ENCODE data around the gene IHH.

IHH gene

GRCh38 chr2:219087361-219087760 is 26.6 kb upstream of the IHH start:
- Histone ChIP-seq H3K4me3 (ENCODE audit: low read length) (no peak overlapping the region), H3K36me3 (ENCODE audit: control insufficient read depth, insufficient read depth, low read length) (no peaks in the 10 kb centered on the region), H3K27me3 (ENCODE audit: control insufficient read depth, insufficient read depth, low read length) (no peaks in the 10 kb centered on the region), H3K27ac (ENCODE audit: low read depth, low read length) (no peak overlapping the region), H3K4me1 (ENCODE audit: control insufficient read depth, insufficient read depth, low read length) (no peaks in the 10 kb centered on the region), H3K9ac (ENCODE audit: low read length) (no peak overlapping the region)

GRCh38 chr2:219086196-219086595 is 25.5 kb upstream of the IHH start:
- no peak overlapping the region for H3K9ac ChIP-seq (ENCODE audit: low read length)
- H3K27me3 ChIP-seq (ENCODE audit: control insufficient read depth, insufficient read depth, low read length), result no peaks in the 10 kb centered on the region
- H3K4me3 ChIP-seq (ENCODE audit: low read length), result no peak overlapping the region
- no peaks in the 10 kb centered on the region for H3K4me1 ChIP-seq (ENCODE audit: control insufficient read depth, insufficient read depth, low read length)
- no peak overlapping the region for H3K27ac ChIP-seq (ENCODE audit: low read depth, low read length)
- H3K36me3 ChIP-seq (ENCODE audit: control insufficient read depth, insufficient read depth, low read length), result no peaks in the 10 kb centered on the region

- Histone ChIP-seq H3K36me3 (ENCODE audit: control insufficient read depth, insufficient read depth, low read length) (no peaks in the 10 kb centered on the region), H3K27ac (ENCODE audit: low read depth, low read length) (no peak overlapping the region), H3K27me3 (ENCODE audit: control insufficient read depth, insufficient read depth, low read length) (no peaks in the 10 kb centered on the region)
Observed at GRCh38 chr2:219084791-219085190, 24.1 kb upstream of the IHH start.

GRCh38 chr2:219082332-219082958 is 21.7 kb upstream of the IHH start:
- Histone ChIP-seq H3K36me3 (ENCODE audit: control insufficient read depth, insufficient read depth, low read length) (no peaks in the 10 kb centered on the region), H3K27me3 (ENCODE audit: control insufficient read depth, insufficient read depth, low read length) (no peaks in the 10 kb centered on the region), H3K4me1 (ENCODE audit: control insufficient read depth, insufficient read depth, low read length) (no peaks in the 10 kb centered on the region), H3K9ac (ENCODE audit: low read length) (no peak overlapping the region), H3K27ac (ENCODE audit: low read depth, low read length) (no peak overlapping the region), H3K4me3 (ENCODE audit: low read length) (no peak overlapping the region)

More at GRCh38 chr2:219084791-219085190, 24.1 kb upstream of the IHH start:
- no peak overlapping the region for H3K4me3 ChIP-seq (ENCODE audit: low read length)
- no peaks in the 10 kb centered on the region for H3K4me1 ChIP-seq (ENCODE audit: control insufficient read depth, insufficient read depth, low read length)
- no peak overlapping the region for H3K9ac ChIP-seq (ENCODE audit: low read length)

GRCh38 chr2:219081701-219082331 is 21.1 kb upstream of the IHH start:
- Histone ChIP-seq H3K27me3 (ENCODE audit: control insufficient read depth, insufficient read depth, low read length) (no peaks in the 10 kb centered on the region), H3K9ac (ENCODE audit: low read length) (no peak overlapping the region), H3K4me3 (ENCODE audit: low read length) (no peak overlapping the region), H3K36me3 (ENCODE audit: control insufficient read depth, insufficient read depth, low read length) (peaks cover 6% of the 10 kb centered on the region), H3K27ac (ENCODE audit: low read depth, low read length) (no peak overlapping the region), H3K4me1 (ENCODE audit: control insufficient read depth, insufficient read depth, low read length) (no peaks in the 10 kb centered on the region)

DNA sequence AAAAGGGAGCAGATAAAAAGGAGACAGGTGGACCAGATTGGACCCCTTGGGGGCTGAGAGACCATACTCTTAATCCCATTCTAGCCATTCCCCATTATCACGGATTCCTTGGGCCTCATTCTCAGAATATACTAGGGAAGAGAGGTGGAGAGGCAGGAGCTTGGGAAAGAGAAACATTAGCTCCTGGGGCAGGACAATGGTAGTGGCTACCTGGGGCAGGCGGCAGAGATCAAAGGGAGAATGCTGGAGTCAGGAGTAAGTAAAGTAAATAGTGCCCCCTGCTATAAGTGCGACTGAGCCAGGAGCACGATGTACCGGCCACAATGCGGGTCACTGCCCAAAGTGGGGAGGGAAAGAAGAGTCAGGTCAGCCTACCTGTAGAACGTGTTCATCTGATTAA is 20.4 kb upstream of the IHH start:
- no peaks in the 10 kb centered on the region for H3K27me3 ChIP-seq (ENCODE audit: control insufficient read depth, insufficient read depth, low read length)
- H3K27ac ChIP-seq (ENCODE audit: low read depth, low read length), result no peak overlapping the region
- H3K9ac ChIP-seq (ENCODE audit: low read length), result no peak overlapping the region
- peaks cover 8% of the 10 kb centered on the region for H3K36me3 ChIP-seq (ENCODE audit: control insufficient read depth, insufficient read depth, low read length)
- no peak overlapping the region for H3K4me3 ChIP-seq (ENCODE audit: low read length)
- H3K4me1 ChIP-seq (ENCODE audit: control insufficient read depth, insufficient read depth, low read length), result no peaks in the 10 kb centered on the region

GRCh38 chr2:219079417-219079816 is 18.7 kb upstream of the IHH start:
- Histone ChIP-seq H3K4me3 (ENCODE audit: low read length) (no peak overlapping the region), H3K9ac (ENCODE audit: low read length) (no peak overlapping the region), H3K4me1 (ENCODE audit: control insufficient read depth, insufficient read depth, low read length) (no peaks in the 10 kb centered on the region), H3K27ac (ENCODE audit: low read depth, low read length) (no peak overlapping the region), H3K27me3 (ENCODE audit: control insufficient read depth, insufficient read depth, low read length) (no peaks in the 10 kb centered on the region), H3K36me3 (ENCODE audit: control insufficient read depth, insufficient read depth, low read length) (peaks cover 11% of the 10 kb centered on the region)

DNA sequence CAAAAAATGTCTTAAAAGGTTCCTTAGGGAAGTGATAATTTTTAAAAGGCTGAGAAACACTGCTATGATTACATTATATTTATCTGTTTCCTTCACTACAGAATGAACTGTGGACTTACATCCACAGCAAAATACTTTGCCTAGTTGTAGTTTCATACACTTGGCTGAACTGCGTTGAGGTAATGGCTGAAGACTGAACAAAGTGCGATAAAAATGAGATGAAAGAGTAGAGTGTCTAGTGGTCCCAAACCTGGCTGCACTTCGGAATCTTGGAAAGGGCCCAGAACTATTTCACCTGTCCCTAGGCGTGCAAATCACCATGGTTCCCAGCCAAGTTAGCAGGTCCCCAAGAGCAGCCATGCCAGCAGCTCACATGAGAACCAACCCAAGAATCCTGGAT is 18.2 kb upstream of the IHH start:
- no peak overlapping the region for H3K27ac ChIP-seq (ENCODE audit: low read depth, low read length)
- H3K27me3 ChIP-seq (ENCODE audit: control insufficient read depth, insufficient read depth, low read length), result no peaks in the 10 kb centered on the region
- no peaks in the 10 kb centered on the region for H3K4me1 ChIP-seq (ENCODE audit: control insufficient read depth, insufficient read depth, low read length)
- H3K36me3 ChIP-seq (ENCODE audit: control insufficient read depth, insufficient read depth, low read length), result peaks cover 11% of the 10 kb centered on the region
- no peak overlapping the region for H3K4me3 ChIP-seq (ENCODE audit: low read length)
- no peak overlapping the region for H3K9ac ChIP-seq (ENCODE audit: low read length)

GRCh38 chr2:219078126-219078525 is 17.4 kb upstream of the IHH start:
- no peak overlapping the region for H3K4me3 ChIP-seq (ENCODE audit: low read length)
- H3K9ac ChIP-seq (ENCODE audit: low read length), result no peak overlapping the region
- no peaks in the 10 kb centered on the region for H3K4me1 ChIP-seq (ENCODE audit: control insufficient read depth, insufficient read depth, low read length)
- H3K27ac ChIP-seq (ENCODE audit: low read depth, low read length), result no peak overlapping the region
- no peaks in the 10 kb centered on the region for H3K27me3 ChIP-seq (ENCODE audit: control insufficient read depth, insufficient read depth, low read length)
- peaks cover 11% of the 10 kb centered on the region for H3K36me3 ChIP-seq (ENCODE audit: control insufficient read depth, insufficient read depth, low read length)

GRCh38 chr2:219076253-219076652 is 15.5 kb upstream of the IHH start:
- Histone ChIP-seq H3K27me3 (ENCODE audit: control insufficient read depth, insufficient read depth, low read length) (no peaks in the 10 kb centered on the region), H3K9ac (ENCODE audit: low read length) (no peak overlapping the region), H3K4me1 (ENCODE audit: control insufficient read depth, insufficient read depth, low read length) (no peaks in the 10 kb centered on the region), H3K4me3 (ENCODE audit: low read length) (no peak overlapping the region), H3K36me3 (ENCODE audit: control insufficient read depth, insufficient read depth, low read length) (peaks cover 11% of the 10 kb centered on the region), H3K27ac (ENCODE audit: low read depth, low read length) (no peak overlapping the region)

DNA sequence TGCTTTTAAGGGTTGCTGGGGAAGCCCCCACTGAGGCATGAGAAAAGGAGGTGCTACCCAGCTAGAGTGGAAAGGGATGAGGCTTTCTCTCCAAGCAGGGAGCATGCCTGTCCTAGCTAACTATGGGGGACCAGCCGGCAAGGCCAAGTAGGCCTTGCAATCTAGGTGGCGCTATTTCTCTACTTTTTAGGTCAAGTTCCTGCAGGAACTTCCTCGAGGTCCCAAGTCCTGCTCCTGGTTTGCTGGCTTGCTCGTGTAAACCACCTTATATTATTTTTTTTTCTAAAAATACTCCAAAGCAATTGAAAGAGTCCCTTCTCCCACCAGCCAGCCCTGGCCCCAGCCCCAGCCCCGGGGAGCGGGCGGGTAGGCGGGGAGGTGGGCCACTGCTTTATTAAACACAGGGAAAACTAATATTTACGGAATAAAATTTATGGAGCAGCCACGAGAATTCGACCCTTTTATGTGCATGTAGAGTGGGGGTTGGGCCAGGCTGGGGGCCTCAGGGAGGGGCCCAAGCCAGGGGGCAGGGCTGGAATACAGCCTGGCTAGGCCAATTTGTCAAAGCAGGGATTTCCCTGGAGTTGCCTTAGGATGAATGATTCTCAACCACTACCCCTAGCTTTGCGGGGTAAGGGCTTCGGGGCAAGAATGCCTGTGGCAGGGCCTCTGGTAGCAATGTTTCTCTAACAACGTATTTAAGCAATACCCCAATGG is 12.8 kb upstream of the IHH start:
- Histone ChIP-seq H3K36me3 (ENCODE audit: control insufficient read depth, insufficient read depth, low read length) (peaks cover 11% of the 10 kb centered on the region), H3K27me3 (ENCODE audit: control insufficient read depth, insufficient read depth, low read length) (no peaks in the 10 kb centered on the region), H3K4me3 (ENCODE audit: low read length) (no peak overlapping the region), H3K4me1 (ENCODE audit: control insufficient read depth, insufficient read depth, low read length) (no peaks in the 10 kb centered on the region), H3K27ac (ENCODE audit: low read depth, low read length) (no peak overlapping the region), H3K9ac (ENCODE audit: low read length) (no peak overlapping the region)

DNA sequence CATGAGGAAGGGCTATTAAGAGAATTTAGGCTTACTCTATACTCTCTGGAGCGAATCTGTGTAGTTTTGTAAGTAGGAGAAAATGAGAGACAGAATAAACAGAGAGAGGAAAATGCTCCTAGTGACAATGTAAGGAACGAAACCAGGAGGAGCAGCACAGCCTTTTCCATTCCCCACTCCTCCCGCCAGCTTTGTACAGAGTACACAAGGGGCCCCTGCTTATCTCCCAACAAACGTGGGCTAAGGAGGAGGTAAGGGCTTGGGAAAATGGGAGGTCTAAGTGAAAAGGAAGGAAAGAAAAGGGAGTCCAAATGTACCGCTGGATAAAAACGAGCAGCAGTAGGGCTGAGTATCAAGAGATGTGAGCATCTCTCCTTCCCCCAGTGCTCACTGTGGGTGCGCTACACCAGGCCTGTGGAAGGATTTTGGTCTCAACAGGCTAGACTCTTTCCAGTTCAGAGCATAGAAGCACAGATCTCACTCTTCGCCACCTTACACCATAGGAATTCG is 12.1 kb upstream of the IHH start:
- Histone ChIP-seq H3K36me3 (ENCODE audit: control insufficient read depth, insufficient read depth, low read length) (peaks cover 11% of the 10 kb centered on the region), H3K27me3 (ENCODE audit: control insufficient read depth, insufficient read depth, low read length) (no peaks in the 10 kb centered on the region), H3K4me3 (ENCODE audit: low read length) (no peak overlapping the region), H3K27ac (ENCODE audit: low read depth, low read length) (no peak overlapping the region), H3K9ac (ENCODE audit: low read length) (no peak overlapping the region), H3K4me1 (ENCODE audit: control insufficient read depth, insufficient read depth, low read length) (no peaks in the 10 kb centered on the region)

Measured in rectal smooth muscle tissue (tissue), 1 donor.